ENCODE results near the gene PARL. TPM values are rescaled to one million over a fixed set of nuclear protein-coding genes. Genes with fewer than 3 reads are reported as not detected.

PARL gene
- total and polyA plus RNA-seq, 2 of the 13 experiments (the other 11 are each of a cell fraction or from before 2014, with no cell fraction given) = 46.3 to 58.6 TPM

GRCh38 chr3:183811638-183812037, 73.0 kb downstream of the PARL start:
- Histone ChIP-seq H3K9me3 (ENCODE audit: low read length) (no peaks in the 10 kb centered on the region), H4K20me1 (ENCODE audit: insufficient read depth, low read length) (no peaks in the 10 kb centered on the region), H3K9ac (ENCODE audit: insufficient read depth, low read depth, low read length) (no peak overlapping the region), H2AFZ (ENCODE audit: low read length) (no peak overlapping the region), H3K79me2 (ENCODE audit: insufficient read depth, low read length) (no peaks in the 10 kb centered on the region), H3K36me3 (replicated peaks in 1 of 2; ENCODE audit: control insufficient read depth in 1 of 2, insufficient read depth in 2 of 2, low read length in 2 of 2) (peaks cover 22 to 44% of the 10 kb centered on the region in 2 experiments), H3K4me3 (replicated peaks in 1 of 3; ENCODE audit: insufficient read depth in 1 of 3, low read depth in 2 of 3, low read length in 3 of 3) (no peak overlapping the region), H3K27ac (ENCODE audit: extremely low read length, insufficient read depth, low read length) (no peak overlapping the region), H3K27me3 (ENCODE audit: control insufficient read depth in 1 of 2, insufficient read depth in 2 of 2, low read length in 2 of 2) (no peaks in the 10 kb centered on the region), H3K4me2 (ENCODE audit: low read depth, low read length) (no peak overlapping the region), H3K4me1 (ENCODE audit: insufficient read depth, low read length) (no peaks in the 10 kb centered on the region; the same call in 1 of the 2 replicates)
- intact Hi-C loops (cut with micrococcal nuclease; ENCODE audit: unreplicated experiment) = no loop called here
- WGBS (ENCODE audit: low lambda C conversion rate) = 94% methylated on average over 8 of the region's 11 CpGs
- no peak for TF ChIP-seq ZFP62 (CRISPR knock-in tag; IDR thresholded peaks at IDR 0.05)
- no peak for TF ChIP-seq E2F1 (CRISPR knock-in tag; IDR thresholded peaks at IDR 0.05)
- no peak for TF ChIP-seq KAT7 (CRISPR knock-in tag; IDR thresholded peaks at IDR 0.05; ENCODE audit: borderline replicate concordance)
- TF ChIP-seq ZC3H13 (CRISPR knock-in tag; IDR thresholded peaks at IDR 0.05) = no peak
- TF ChIP-seq ZNF354B (CRISPR knock-in tag; IDR thresholded peaks at IDR 0.05) = no peak
- no peak for TF ChIP-seq ZNF138 (CRISPR knock-in tag; IDR thresholded peaks at IDR 0.05; ENCODE audit: low read depth)
- TF ChIP-seq ZNF674 (CRISPR knock-in tag; IDR thresholded peaks at IDR 0.05; ENCODE audit: low read depth) = no peak
- no peak for TF ChIP-seq ZNF276 (CRISPR knock-in tag; IDR thresholded peaks at IDR 0.05; ENCODE audit: low read depth)
- no peak for TF ChIP-seq SP1 (IDR thresholded peaks at IDR 0.05)
- no peak for TF ChIP-seq SP1 (CRISPR knock-in tag; IDR thresholded peaks at IDR 0.05)
- no peak for TF ChIP-seq EEA1 (CRISPR knock-in tag; IDR thresholded peaks at IDR 0.05; ENCODE audit: borderline replicate concordance)
- no peak for TF ChIP-seq PAXIP1 (CRISPR knock-in tag; conservative IDR thresholded peaks at IDR 0.05)
- no peak for TF ChIP-seq ZNF761 (CRISPR knock-in tag; conservative IDR thresholded peaks at IDR 0.05)
- TF ChIP-seq ZNF550 (CRISPR knock-in tag; IDR thresholded peaks at IDR 0.05; ENCODE audit: borderline replicate concordance) = no peak
- TF ChIP-seq ZNF333 (CRISPR knock-in tag; IDR thresholded peaks at IDR 0.05; ENCODE audit: borderline replicate concordance) = no peak
- ChIA-PET CTCF (ENCODE audit: low intra/inter-chr PET ratio, low total read pairs) (no interaction called here), POLR2A (no interaction called here)
- no peak for ATAC-seq
- no TSS peak for BruUV-seq (replicated peaks)
- DNase-seq (ENCODE audit: low spot score) = no peak
- FAIRE-seq = no peak
- in situ Hi-C loops (cut with HindIII; ENCODE audit: extremely low pct_ligation_motif_present, low pct_unique_long_range_greater_than_20kb) = no loop called here

Measured in HepG2 (cell line).